GM19324 (cell line): ENCODE data around the gene FOLR1.

ENCODE experiments used
- ATAC-seq: cut with Tn5 transposase; IDR thresholded peaks from one replicate; pipeline ENCODE4 v1.9.1; 2021; ENCODE audit warnings: mild to moderate bottlenecking, moderate library complexity; ENCODE audit not compliant: unreplicated experiment, low FRiP score

Gene FOLR1

DNA sequence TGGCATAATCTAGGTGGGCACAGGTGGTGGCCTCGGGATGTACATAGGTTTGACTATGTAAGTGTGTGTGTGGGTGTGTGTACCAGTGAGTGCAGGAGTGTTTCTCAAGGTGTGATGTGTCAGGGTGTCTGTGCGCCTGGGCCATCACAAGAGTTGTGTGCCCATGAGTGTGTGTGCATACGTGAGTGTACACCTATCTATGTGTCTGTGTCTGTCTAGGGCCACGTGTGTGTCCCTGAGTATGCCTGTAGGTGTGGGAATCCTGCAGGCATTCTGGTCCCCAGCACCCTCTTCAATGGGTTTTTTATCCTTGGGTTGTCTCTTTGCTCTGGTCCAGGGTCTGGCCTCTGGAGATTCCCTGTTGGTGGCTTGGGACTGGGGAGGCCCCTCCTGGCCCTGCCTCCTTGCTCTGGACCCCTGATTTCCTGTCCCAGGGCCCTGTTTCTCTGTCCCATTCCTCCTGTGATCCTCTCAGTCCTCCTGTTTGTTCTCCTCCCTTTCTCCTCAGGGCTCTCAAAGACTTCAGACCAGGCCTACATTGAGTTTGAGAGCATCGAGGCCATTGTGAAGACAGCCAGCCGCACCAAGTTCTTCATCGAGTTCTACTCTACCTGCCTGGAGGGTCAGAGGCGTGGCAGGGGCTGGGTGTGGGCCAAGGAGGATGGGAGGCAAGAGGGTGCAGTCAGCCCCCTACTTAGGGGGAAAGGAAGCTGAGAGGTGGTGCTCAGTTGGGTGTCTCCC lies 42.0 kb downstream of the FOLR1 start:
- ATAC-seq = no peak

GRCh38 chr11:72234514-72234830 lies 42.5 kb downstream of the FOLR1 start:
- no peak for ATAC-seq

GRCh38 chr11:72234920-72235319 lies 43.0 kb downstream of the FOLR1 start:
- ATAC-seq = no peak

DNA sequence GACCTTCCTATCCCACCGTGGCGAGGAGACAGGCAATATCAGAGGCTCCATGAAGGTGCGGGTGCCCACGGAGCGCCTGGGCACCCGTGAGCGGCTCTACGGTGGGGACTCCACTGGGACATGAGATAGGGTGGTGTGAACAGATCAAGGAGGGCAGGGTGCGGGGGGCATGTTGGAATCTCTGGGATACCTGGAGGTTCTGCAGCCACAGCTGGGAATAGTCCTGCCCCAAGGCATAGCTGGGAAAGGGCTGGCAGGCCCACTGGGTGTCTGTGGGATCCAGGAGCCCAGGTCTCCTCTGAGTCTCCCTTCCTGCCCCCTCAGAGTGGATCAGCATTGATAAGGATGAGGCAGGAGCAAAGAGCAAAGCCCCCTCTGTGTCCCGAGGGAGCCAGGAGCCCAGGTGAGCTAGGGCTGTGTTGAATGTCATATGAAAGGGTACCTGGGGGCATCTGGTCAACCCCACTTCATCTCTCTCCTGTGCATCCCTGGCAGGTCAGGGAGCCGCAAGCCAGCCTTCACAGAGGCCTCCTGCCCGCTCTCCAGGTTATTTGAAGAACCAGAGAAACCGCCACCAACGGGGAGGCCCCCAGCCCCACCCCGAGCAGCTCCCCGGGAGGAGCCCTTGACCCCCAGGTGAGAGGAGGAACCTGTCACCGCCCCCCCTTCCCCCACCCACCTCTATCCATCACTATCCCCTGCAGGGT lies 43.6 kb downstream of the FOLR1 start:
- ATAC-seq = no peak

GRCh38 chr11:72236083-72236697 lies 44.2 kb downstream of the FOLR1 start:
- ATAC-seq = no peak

- no peak for ATAC-seq
Observed at GRCh38 chr11:72236774-72237111, 44.8 kb downstream of the FOLR1 start.

GRCh38 chr11:72237112-72237931 lies 45.4 kb downstream of the FOLR1 start:
- no peak for ATAC-seq

DNA sequence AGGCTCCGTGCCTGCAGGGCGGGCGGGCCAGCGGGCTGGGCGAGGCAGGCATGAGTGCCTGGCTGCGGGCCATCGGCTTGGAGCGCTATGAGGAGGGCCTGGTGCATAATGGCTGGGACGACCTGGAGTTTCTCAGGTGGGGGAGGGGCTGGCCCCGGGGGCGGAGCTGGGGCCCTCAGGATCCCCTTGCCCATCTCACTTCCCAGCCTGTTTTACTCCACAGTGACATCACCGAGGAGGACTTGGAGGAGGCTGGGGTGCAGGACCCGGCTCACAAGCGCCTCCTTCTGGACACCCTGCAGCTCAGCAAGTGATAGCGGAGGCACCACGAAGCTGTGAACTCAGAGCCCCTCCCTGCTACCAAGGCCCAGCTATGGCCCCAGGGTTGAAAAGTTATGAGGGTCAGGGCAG lies 46.1 kb downstream of the FOLR1 start:
- ATAC-seq = no peak

- no peak for ATAC-seq
Observed at GRCh38 chr11:72238492-72239312, 46.8 kb downstream of the FOLR1 start.

DNA sequence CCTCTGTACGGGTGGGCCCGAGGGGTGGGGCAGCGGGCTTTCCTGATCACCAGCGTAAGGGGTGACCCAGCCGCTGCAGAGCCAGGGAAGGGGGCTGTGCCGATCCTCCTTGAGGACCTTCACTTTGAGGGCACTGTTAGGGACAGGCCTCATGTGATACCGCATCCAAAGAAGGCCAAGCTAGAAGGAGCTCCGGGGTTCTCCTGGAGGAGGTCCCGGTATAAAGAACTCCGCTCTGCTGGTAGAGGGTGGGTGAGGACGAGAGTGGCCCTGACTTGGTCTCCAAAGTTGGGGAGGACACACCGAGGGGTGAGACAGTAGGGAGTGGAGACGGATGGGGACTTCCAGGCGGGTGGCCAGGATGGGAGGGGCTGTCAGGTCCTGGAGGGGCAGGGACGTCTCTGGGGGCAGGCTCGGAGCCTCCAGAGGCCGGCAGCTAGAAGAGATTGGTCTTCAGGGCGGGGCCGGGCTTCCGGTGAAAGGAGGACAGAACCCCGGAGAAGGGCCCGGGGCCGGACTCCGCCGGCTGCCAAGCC lies 47.4 kb downstream of the FOLR1 start:
- ATAC-seq = no peak

DNA sequence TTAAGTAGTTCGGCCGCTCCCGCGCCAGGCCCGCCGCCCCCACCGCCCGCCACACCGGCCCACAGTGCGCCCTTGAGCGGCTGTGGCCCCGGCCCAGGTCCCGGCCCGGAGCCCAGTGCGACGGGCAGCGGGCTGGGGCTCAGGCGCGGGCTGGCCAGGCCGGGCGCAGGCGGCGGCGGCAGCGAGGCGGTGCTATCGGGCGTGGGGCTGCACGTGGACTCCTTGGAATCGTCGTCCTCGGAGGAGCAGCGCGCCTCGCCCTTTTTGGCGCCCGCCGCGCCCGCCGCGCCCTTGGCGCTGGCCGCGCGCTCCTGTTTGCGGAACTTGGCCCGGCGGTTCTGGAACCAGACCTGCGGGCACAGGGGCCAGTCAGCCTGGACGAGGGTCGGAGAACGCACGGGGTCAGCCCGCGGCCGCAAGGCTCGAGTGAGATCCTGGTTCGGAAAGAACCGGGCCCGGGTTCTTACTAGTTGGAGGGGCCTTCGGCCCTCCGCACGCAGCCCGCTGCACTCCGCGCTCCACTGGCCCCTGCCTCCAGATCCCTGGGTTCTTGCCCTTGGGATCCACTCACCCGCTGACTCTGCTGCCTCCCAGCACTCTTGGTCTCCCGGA lies 48.0 kb downstream of the FOLR1 start:
- no peak for ATAC-seq

DNA sequence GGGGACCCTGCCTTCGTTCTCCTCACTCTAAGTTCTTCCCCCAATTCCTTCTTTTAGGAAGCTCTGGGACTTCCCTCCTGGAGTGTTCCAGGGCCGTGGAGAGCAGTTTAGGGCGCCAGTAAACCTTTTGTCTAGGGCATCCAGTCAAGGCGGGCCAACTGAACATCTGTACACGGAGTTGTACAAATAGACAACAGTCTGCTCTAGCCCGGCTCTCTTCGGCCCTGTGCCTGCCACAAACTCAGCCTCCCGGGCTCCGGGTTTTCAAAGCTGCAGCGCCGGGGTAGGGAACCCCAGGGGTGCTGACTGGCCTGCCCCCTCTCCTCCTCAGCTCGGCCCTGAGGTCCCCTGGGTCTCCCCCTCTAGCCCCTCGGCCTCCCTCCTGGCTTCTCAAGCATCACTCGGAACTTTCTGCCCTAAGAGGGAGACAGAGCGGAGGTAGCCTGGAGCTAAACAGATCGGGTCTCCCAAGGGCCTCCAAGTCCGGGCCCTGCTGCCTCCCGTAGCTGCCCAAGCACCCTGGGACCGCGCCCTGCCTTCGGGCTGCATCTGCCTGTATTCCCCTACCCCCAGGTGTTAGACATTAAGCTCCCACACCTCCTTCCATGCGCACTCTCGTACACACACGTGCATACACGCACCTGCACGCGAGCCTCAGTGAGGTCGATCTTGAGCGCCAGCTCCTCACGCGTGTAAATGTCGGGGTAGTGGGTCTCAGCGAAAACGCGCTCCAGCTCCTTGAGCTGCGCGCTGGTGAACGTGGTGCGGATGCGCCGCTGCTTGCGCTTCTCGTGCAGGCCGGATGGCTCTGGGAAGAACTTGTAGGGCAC lies 48.7 kb downstream of the FOLR1 start:
- no peak for ATAC-seq

GRCh38 chr11:72241291-72241781 lies 49.4 kb downstream of the FOLR1 start:
- ATAC-seq = no peak

DNA sequence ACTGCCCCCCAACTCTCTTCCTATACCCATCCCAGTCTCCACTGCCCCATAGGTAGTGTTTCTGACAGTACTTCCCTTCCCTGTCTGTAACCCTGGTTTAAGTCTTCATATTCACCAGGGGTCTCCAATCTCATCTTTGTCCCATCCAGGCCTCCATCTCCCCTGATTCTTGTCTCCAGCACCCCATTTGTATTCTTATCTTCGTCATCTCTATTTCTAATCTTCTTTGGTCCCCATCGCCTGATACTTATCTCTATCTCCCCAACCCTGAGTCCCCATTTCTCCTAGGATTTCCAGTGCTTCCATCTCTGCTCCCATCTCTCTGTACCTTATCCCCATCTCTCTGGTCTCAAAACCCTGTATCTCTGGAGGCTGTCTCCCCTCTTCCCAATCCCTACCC lies 50.2 kb downstream of the FOLR1 start:
- no peak for ATAC-seq

DNA sequence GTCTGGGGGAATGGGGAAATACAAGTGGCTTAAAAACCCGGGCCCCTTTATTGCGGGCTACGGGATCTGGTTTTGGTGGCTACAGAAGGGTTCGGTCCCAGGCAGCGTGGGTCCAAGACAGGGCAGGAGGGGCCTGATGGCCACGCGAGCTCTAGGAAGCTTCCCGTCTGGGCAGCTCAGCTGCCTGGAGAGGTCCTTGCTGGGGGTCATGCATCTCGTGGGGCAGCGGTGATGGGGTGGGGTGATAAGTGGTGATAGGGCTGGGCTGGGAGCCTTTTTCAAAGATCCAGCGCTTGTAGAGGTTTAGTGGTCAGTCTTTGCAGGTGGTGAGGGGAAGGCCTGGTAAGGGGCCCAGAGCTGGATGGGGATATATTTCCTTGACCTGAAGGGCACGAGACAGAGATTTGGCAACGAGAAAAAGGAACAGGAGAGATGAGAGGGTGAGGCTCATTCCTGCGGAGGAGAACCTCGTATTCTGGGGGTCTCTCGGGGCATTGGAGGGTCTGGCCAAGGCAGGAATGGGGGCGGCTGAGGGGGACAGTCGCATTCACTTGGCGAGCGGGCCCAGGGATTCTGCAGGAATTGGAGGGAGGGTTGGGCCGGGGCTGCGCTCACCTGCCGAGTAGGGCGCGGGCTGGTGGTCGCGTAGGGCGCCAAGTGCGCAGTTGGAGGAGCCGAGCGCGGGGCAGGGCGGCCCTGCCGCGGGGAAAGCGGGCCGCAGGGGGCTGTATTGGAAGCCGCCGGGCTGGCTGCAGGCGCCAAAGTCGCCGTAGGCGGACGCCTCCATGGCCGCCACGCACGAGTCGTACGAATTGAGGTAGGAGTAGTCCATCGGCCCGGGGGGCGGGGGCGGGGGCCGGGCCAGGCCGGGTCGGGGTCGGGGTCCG lies 51.5 kb downstream of the FOLR1 start:
- no peak for ATAC-seq

DNA sequence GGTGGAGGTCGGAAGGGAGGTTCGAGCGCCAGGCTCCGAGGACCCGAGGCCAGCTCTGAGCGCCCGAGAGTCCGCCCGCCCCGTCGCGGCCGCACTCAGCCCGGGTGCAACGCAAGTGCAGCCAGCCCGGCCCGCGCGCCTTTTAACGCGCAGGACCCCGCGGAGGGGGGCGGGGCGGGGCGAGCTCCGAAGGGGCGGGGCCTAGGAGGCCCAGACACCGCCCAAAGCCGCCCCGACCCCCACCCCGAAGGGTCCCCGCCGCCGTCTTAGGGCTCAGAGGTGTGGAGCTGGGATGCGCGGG lies 52.1 kb downstream of the FOLR1 start, which contains the start of gene PHOX2A:
Gene PHOX2A, minus strand, starts transcription at position 117 of the 301 bp plus-strand sequence. CDS start 172 bp downstream, outside the sequence.
- no peak for ATAC-seq

- ATAC-seq = no peak
Observed at GRCh38 chr11:72244361-72245262, 52.7 kb downstream of the FOLR1 start.
